ENCODE results near the gene KRT20. TPM values are rescaled to one million over a fixed set of nuclear protein-coding genes. Genes with fewer than 3 reads are reported as not detected.

KRT20 gene
- total RNA-seq, 1 donor from 2014 or later: not detected

- Mint-ChIP-seq H3K9me3 (ENCODE audit: unreplicated experiment) (no peaks in the 10 kb centered on the region), H3K27me3 (ENCODE audit: low read depth, unreplicated experiment) (no peaks in the 10 kb centered on the region), H3K36me3 (ENCODE audit: low read depth, unreplicated experiment) (peaks cover 2% of the 10 kb centered on the region), H3K4me3 (ENCODE audit: unreplicated experiment) (no peak overlapping the region), H3K4me1 (ENCODE audit: low read depth, unreplicated experiment) (no peaks in the 10 kb centered on the region), H3K27ac (ENCODE audit: unreplicated experiment) (no peak overlapping the region)
- Histone ChIP-seq H3K4me1 (ENCODE audit: insufficient read depth, low read length) (no peaks in the 10 kb centered on the region), H3K9ac (ENCODE audit: low read length) (no peak overlapping the region), H3K4me3 (ENCODE audit: insufficient read depth, low read depth, low read length) (no peak overlapping the region), H3K27ac (ENCODE audit: low read depth, low read length) (no peak overlapping the region), H2AFZ (ENCODE audit: low read depth, low read length) (no peak overlapping the region), H3K4me2 (ENCODE audit: low read length) (no peak overlapping the region), H3K9me3 (ENCODE audit: insufficient read depth, low read depth, low read length) (no peaks in the 10 kb centered on the region), H3K79me2 (ENCODE audit: insufficient read depth, low read length) (peaks cover 4% of the 10 kb centered on the region), H4K20me1 (ENCODE audit: insufficient read depth, low read length) (no peaks in the 10 kb centered on the region), H3K36me3 (ENCODE audit: insufficient read depth, low read length) (peaks cover 3% of the 10 kb centered on the region), H3K27me3 (ENCODE audit: insufficient read depth, low read length) (no peaks in the 10 kb centered on the region)
- DNase-seq (ENCODE audit: low read depth) (no peak), FAIRE-seq (no peak)
- no peak for TF ChIP-seq EZH2 (IDR thresholded peaks at IDR 0.05; ENCODE audit: insufficient read depth, low read length)
- TF ChIP-seq CTCF (IDR thresholded peaks at IDR 0.05; ENCODE audit: insufficient read depth, low read depth, low read length): no peak
Measured at GRCh38 chr17:40833882-40834281, 51.2 kb downstream of the KRT20 start.

- Histone ChIP-seq H3K27me3 (ENCODE audit: insufficient read depth, low read length) (no peaks in the 10 kb centered on the region), H2AFZ (ENCODE audit: low read depth, low read length) (no peak overlapping the region), H3K4me3 (ENCODE audit: insufficient read depth, low read depth, low read length) (no peak overlapping the region), H3K36me3 (ENCODE audit: insufficient read depth, low read length) (peaks cover 3% of the 10 kb centered on the region), H3K27ac (ENCODE audit: low read depth, low read length) (no peak overlapping the region), H3K4me2 (ENCODE audit: low read length) (no peak overlapping the region), H4K20me1 (ENCODE audit: insufficient read depth, low read length) (no peaks in the 10 kb centered on the region), H3K9ac (ENCODE audit: low read length) (no peak overlapping the region), H3K9me3 (ENCODE audit: insufficient read depth, low read depth, low read length) (no peaks in the 10 kb centered on the region), H3K79me2 (ENCODE audit: insufficient read depth, low read length) (peaks cover 4% of the 10 kb centered on the region), H3K4me1 (ENCODE audit: insufficient read depth, low read length) (no peaks in the 10 kb centered on the region)
- no peaks in the 10 kb centered on the region for H3K27me3 Mint-ChIP-seq (ENCODE audit: low read depth, unreplicated experiment)
- no peak for DNase-seq (ENCODE audit: low read depth)
- H3K4me1 Mint-ChIP-seq (ENCODE audit: low read depth, unreplicated experiment): peaks cover 3% of the 10 kb centered on the region
- TF ChIP-seq CTCF (IDR thresholded peaks at IDR 0.05; ENCODE audit: insufficient read depth, low read depth, low read length): no peak
- no peak for TF ChIP-seq EZH2 (IDR thresholded peaks at IDR 0.05; ENCODE audit: insufficient read depth, low read length)
- no peak overlapping the region for H3K27ac Mint-ChIP-seq (ENCODE audit: unreplicated experiment)
- FAIRE-seq: no peak
- H3K36me3 Mint-ChIP-seq (ENCODE audit: low read depth, unreplicated experiment): peaks cover 2% of the 10 kb centered on the region
- H3K9me3 Mint-ChIP-seq (ENCODE audit: unreplicated experiment): no peaks in the 10 kb centered on the region
- H3K4me3 Mint-ChIP-seq (ENCODE audit: unreplicated experiment): no peak overlapping the region
Measured at GRCh38 chr17:40832840-40833239, 52.2 kb downstream of the KRT20 start.

- no peak for TF ChIP-seq EZH2 (IDR thresholded peaks at IDR 0.05; ENCODE audit: insufficient read depth, low read length)
- no peak for TF ChIP-seq CTCF (IDR thresholded peaks at IDR 0.05; ENCODE audit: insufficient read depth, low read depth, low read length)
- DNase-seq (ENCODE audit: low read depth): no peak
- H3K4me3 ChIP-seq (ENCODE audit: insufficient read depth, low read depth, low read length): no peak overlapping the region
- no peaks in the 10 kb centered on the region for H3K9me3 ChIP-seq (ENCODE audit: insufficient read depth, low read depth, low read length)
- Mint-ChIP-seq H3K9me3 (ENCODE audit: unreplicated experiment) (no peaks in the 10 kb centered on the region), H3K4me1 (ENCODE audit: low read depth, unreplicated experiment) (peaks cover 11% of the 10 kb centered on the region), H3K4me3 (ENCODE audit: unreplicated experiment) (no peak overlapping the region), H3K27ac (ENCODE audit: unreplicated experiment) (no peak overlapping the region), H3K27me3 (ENCODE audit: low read depth, unreplicated experiment) (no peaks in the 10 kb centered on the region), H3K36me3 (ENCODE audit: low read depth, unreplicated experiment) (peaks cover 2% of the 10 kb centered on the region)
- H3K9ac ChIP-seq (ENCODE audit: low read length): no peak overlapping the region
- FAIRE-seq: no peak
- no peaks in the 10 kb centered on the region for H4K20me1 ChIP-seq (ENCODE audit: insufficient read depth, low read length)
- H3K27ac ChIP-seq (ENCODE audit: low read depth, low read length): no peak overlapping the region
- no peak overlapping the region for H3K4me2 ChIP-seq (ENCODE audit: low read length)
- H3K4me1 ChIP-seq (ENCODE audit: insufficient read depth, low read length): no peaks in the 10 kb centered on the region
- peaks cover 23% of the 10 kb centered on the region for H3K79me2 ChIP-seq (ENCODE audit: insufficient read depth, low read length)
- no peaks in the 10 kb centered on the region for H3K27me3 ChIP-seq (ENCODE audit: insufficient read depth, low read length)
- peaks cover 3% of the 10 kb centered on the region for H3K36me3 ChIP-seq (ENCODE audit: insufficient read depth, low read length)
- H2AFZ ChIP-seq (ENCODE audit: low read depth, low read length): no peak overlapping the region
Measured at GRCh38 chr17:40830085-40830776, 54.8 kb downstream of the KRT20 start.

All from astrocyte (in vitro differentiated cells and primary cell).